K562 (cell line): ENCODE data around the gene MC1R. TPM values are rescaled to one million over a fixed set of nuclear protein-coding genes. Genes with fewer than 3 reads are reported as not detected.

Experiments used
- CBX5 ChIP-seq: IDR thresholded peaks from 2 replicates; pipeline ENCODE4 v1.6.1; 2014; ENCODE audit warnings: low read depth, borderline replicate concordance
- DMBX1 ChIP-seq: fragments of 250-450 bp; sonication (Bioruptor Pico); IDR thresholded peaks from 2 replicates; pipeline ENCODE4 v1.8.0; 2022; ENCODE audit warnings: inconsistent platforms, mild to moderate bottlenecking, moderate library complexity, borderline replicate concordance
- ELF2 ChIP-seq: fragments of 250-450 bp; sonication (Bioruptor Pico); IDR thresholded peaks from 2 replicates; pipeline ENCODE4 v1.5.0; 2021; ENCODE audit warnings: mild to moderate bottlenecking
- ETS1 ChIP-seq: conservative IDR thresholded peaks from 2 replicates; pipeline ENCODE4 v1.6.1; 2011; ENCODE audit warnings: low read depth, mild to moderate bottlenecking, low read length; ENCODE audit not compliant: control insufficient read depth
- FUS ChIP-seq: fragments of 200-400 bp; formaldehyde crosslinking; optimal IDR thresholded peaks from 2 replicates; pipeline ENCODE3; 2017; ENCODE audit warnings: low read depth, low read length
- HNRNPK ChIP-seq: fragments of 200-400 bp; formaldehyde crosslinking; IDR thresholded peaks from one replicate; pipeline ENCODE4 v1.6.1; 2018; ENCODE audit warnings: mild to moderate bottlenecking, low read depth, low read length; ENCODE audit not compliant: poor library complexity, severe bottlenecking
- IFI16 ChIP-seq: fragments of 250-450 bp; sonication (Bioruptor Pico); IDR thresholded peaks from 2 replicates; pipeline ENCODE4 v2.1.2; 2022; ENCODE audit warnings: mild to moderate bottlenecking, inconsistent platforms
- KAT2B ChIP-seq: IDR thresholded peaks from one replicate; pipeline ENCODE4 v1.6.1; 2012; ENCODE audit warnings: low read depth, mild to moderate bottlenecking, control low read depth, inconsistent platforms, low read length, moderate library complexity
- NCOA1 ChIP-seq: fragments of 450-650 bp; IDR thresholded peaks from 2 replicates; pipeline ENCODE4 v1.6.1; 2016; ENCODE audit warnings: low read depth
- NR2F6 ChIP-seq: fragments of 450-650 bp; formaldehyde crosslinking; IDR thresholded peaks from 2 replicates; pipeline ENCODE4 v1.4.0; 2020; ENCODE audit warnings: mild to moderate bottlenecking
- SOX6 ChIP-seq: fragments of 450-650 bp; IDR thresholded peaks from 2 replicates; pipeline ENCODE4 v1.6.1; 2014; ENCODE audit warnings: mild to moderate bottlenecking
- SP1 ChIP-seq: sonication (generic); formaldehyde crosslinking; IDR thresholded peaks from 2 replicates; pipeline ENCODE4 v1.8.1; 2022; ENCODE audit warnings: mild to moderate bottlenecking, missing genetic modification reagents
- STAG1 ChIP-seq: sonication (generic); formaldehyde crosslinking; IDR thresholded peaks from 2 replicates; pipeline ENCODE4 v1.5.0; 2020; ENCODE audit warnings: missing genetic modification reagents, borderline replicate concordance
- TCFL5 ChIP-seq: fragments of 250-450 bp; sonication (Bioruptor Pico); conservative IDR thresholded peaks from 2 replicates; pipeline ENCODE4 v1.6.1; 2021; ENCODE audit warnings: mild to moderate bottlenecking, moderate library complexity, matching md5 sums
- TEAD2 ChIP-seq: fragments of 450-650 bp; IDR thresholded peaks from 2 replicates; pipeline ENCODE4 v1.6.1; 2016; ENCODE audit warnings: missing genetic modification characterization, control low read depth, missing compliant biosample characterization
- U2AF2 ChIP-seq: fragments of 200-400 bp; formaldehyde crosslinking; optimal IDR thresholded peaks from 2 replicates; pipeline ENCODE3; 2017; ENCODE audit warnings: low read depth, mild to moderate bottlenecking, low read length
- ZNF124 ChIP-seq: sonication (generic); formaldehyde crosslinking; IDR thresholded peaks from 2 replicates; pipeline ENCODE4 v1.8.1; 2022; ENCODE audit warnings: missing genetic modification reagents
- ZNF165 ChIP-seq: fragments of 250-450 bp; sonication (Bioruptor Pico); IDR thresholded peaks from 2 replicates; pipeline ENCODE4 v1.4.0; 2020; ENCODE audit warnings: borderline replicate concordance
- ZNF282 ChIP-seq: sonication (generic); formaldehyde crosslinking; IDR thresholded peaks from 2 replicates; pipeline ENCODE4 v1.8.1; 2023; ENCODE audit warnings: missing genetic modification reagents
- ZNF75A ChIP-seq: fragments of 450-650 bp; formaldehyde crosslinking; IDR thresholded peaks from 2 replicates; pipeline ENCODE4 v1.4.0; 2020; ENCODE audit warnings: mild to moderate bottlenecking
- polyA plus RNA-seq, 8 experiments: library from polyadenylated mRNA; depleted of rRNA in 4 of 8; stranded (reverse) in 5 of 8; unstranded in 3 of 8; fragments of >200 nt; fragmentation: Nextera tagmentation in 2 of 8; fragmentation: Illumina TruSeq in 1 of 8; extraction: Ambion mirVana in 2 of 8; extraction: Trizol in 1 of 8; gene quantifications; 2 replicates each; pipeline versions ENCODE4 v1.2.1 to v1.2.3, GENCODE V29; 2011 to 2014; ENCODE audit warnings: inconsistent platforms in 1 of 8, missing spikeins in 1 of 8
- total RNA-seq, 7 experiments: library from RNA; depleted of rRNA in 6 of 7; stranded (reverse); fragments of >200 nt in 6 of 7; fragmentation: Illumina TruSeq in 2 of 7; extraction: Trizol in 2 of 7; gene quantifications; 2 replicates each; pipeline versions ENCODE4 v1.2.1 to v1.2.3, GENCODE V29; 2011 to 2021; ENCODE audit warnings: low replicate concordance in 1 of 7
- TF ChIP-seq, protein P1 (sequence below): sonication (generic); formaldehyde crosslinking; IDR thresholded peaks from 2 replicates; pipeline ENCODE4 v1.8.1; 2023; ENCODE audit warnings: mild to moderate bottlenecking, missing genetic modification reagents
- TF ChIP-seq, protein P2 (sequence below): IDR thresholded peaks from 2 replicates; pipeline ENCODE4 v1.6.1; 2011; ENCODE audit not compliant: insufficient read length; ENCODE audit errors: extremely low read depth
- TF ChIP-seq, protein P3 (sequence below): fragments of 450-650 bp; formaldehyde crosslinking; conservative IDR thresholded peaks from 2 replicates; pipeline ENCODE4 v1.4.0; 2022; ENCODE audit warnings: mild to moderate bottlenecking, missing genetic modification characterization

MC1R gene
- total and polyA plus RNA-seq, 9 of the 15 experiments (the other 6 are each of a cell fraction or from before 2014, with no cell fraction given), result 0.14 to 5.3 (median 2.5) TPM; not detected in 1

GRCh38 chr16:89873109-89873971 is 45.3 kb upstream of the MC1R start, which contains the start of gene TCF25 (continued):
- 0 out of 2 replicates have a peak, but pooled peaks have one; percentile 33 for TF ChIP-seq ZNF282 (CRISPR knock-in tag)
- peak; percentile 48; the same call in 1 of the 2 replicates for TF ChIP-seq SOX6
- TF ChIP-seq KAT2B, result no peak
- TF ChIP-seq U2AF2, result no peak
- no peak for TF ChIP-seq TEAD2
- TF ChIP-seq ELF2 (CRISPR knock-in tag), result no peak
- TF ChIP-seq HNRNPK, result no peak
- TF ChIP-seq, protein P1, sequence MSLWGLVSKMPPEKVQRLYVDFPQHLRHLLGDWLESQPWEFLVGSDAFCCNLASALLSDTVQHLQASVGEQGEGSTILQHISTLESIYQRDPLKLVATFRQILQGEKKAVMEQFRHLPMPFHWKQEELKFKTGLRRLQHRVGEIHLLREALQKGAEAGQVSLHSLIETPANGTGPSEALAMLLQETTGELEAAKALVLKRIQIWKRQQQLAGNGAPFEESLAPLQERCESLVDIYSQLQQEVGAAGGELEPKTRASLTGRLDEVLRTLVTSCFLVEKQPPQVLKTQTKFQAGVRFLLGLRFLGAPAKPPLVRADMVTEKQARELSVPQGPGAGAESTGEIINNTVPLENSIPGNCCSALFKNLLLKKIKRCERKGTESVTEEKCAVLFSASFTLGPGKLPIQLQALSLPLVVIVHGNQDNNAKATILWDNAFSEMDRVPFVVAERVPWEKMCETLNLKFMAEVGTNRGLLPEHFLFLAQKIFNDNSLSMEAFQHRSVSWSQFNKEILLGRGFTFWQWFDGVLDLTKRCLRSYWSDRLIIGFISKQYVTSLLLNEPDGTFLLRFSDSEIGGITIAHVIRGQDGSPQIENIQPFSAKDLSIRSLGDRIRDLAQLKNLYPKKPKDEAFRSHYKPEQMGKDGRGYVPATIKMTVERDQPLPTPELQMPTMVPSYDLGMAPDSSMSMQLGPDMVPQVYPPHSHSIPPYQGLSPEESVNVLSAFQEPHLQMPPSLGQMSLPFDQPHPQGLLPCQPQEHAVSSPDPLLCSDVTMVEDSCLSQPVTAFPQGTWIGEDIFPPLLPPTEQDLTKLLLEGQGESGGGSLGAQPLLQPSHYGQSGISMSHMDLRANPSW (CRISPR knock-in tag), result no peak
- no peak for TF ChIP-seq STAG1
- TF ChIP-seq, protein P2, sequence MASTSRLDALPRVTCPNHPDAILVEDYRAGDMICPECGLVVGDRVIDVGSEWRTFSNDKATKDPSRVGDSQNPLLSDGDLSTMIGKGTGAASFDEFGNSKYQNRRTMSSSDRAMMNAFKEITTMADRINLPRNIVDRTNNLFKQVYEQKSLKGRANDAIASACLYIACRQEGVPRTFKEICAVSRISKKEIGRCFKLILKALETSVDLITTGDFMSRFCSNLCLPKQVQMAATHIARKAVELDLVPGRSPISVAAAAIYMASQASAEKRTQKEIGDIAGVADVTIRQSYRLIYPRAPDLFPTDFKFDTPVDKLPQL, result no peak
- no peak for TF ChIP-seq ZNF75A (CRISPR knock-in tag)
- no peak for TF ChIP-seq IFI16
- no peak for TF ChIP-seq NCOA1
- TF ChIP-seq DMBX1 (CRISPR knock-in tag), result peak; percentile 61; the same call in 1 of the 2 replicates
- TF ChIP-seq SP1, result 0 out of 2 replicates have a peak, but pooled peaks have one; percentile 9
- TF ChIP-seq, protein P3, sequence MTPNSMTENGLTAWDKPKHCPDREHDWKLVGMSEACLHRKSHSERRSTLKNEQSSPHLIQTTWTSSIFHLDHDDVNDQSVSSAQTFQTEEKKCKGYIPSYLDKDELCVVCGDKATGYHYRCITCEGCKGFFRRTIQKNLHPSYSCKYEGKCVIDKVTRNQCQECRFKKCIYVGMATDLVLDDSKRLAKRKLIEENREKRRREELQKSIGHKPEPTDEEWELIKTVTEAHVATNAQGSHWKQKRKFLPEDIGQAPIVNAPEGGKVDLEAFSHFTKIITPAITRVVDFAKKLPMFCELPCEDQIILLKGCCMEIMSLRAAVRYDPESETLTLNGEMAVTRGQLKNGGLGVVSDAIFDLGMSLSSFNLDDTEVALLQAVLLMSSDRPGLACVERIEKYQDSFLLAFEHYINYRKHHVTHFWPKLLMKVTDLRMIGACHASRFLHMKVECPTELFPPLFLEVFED (CRISPR knock-in tag), result no peak
- no peak for TF ChIP-seq FUS
- TF ChIP-seq TCFL5 (CRISPR knock-in tag), result no peak
- TF ChIP-seq ZNF165 (CRISPR knock-in tag), result no peak
- TF ChIP-seq NR2F6 (CRISPR knock-in tag), result no peak
- TF ChIP-seq CBX5, result no peak
- peak; percentile 51; the same call in 1 of the 2 replicates for TF ChIP-seq ETS1
- TF ChIP-seq ZNF124, result no peak
